ENCODE results near the gene FBXO24.

- TF ChIP-seq, protein P1, sequence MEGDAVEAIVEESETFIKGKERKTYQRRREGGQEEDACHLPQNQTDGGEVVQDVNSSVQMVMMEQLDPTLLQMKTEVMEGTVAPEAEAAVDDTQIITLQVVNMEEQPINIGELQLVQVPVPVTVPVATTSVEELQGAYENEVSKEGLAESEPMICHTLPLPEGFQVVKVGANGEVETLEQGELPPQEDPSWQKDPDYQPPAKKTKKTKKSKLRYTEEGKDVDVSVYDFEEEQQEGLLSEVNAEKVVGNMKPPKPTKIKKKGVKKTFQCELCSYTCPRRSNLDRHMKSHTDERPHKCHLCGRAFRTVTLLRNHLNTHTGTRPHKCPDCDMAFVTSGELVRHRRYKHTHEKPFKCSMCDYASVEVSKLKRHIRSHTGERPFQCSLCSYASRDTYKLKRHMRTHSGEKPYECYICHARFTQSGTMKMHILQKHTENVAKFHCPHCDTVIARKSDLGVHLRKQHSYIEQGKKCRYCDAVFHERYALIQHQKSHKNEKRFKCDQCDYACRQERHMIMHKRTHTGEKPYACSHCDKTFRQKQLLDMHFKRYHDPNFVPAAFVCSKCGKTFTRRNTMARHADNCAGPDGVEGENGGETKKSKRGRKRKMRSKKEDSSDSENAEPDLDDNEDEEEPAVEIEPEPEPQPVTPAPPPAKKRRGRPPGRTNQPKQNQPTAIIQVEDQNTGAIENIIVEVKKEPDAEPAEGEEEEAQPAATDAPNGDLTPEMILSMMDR (IDR thresholded peaks at IDR 0.05) = no peak
- TF ChIP-seq RAD21 (IDR thresholded peaks at IDR 0.05; ENCODE audit: low read length) = no peak
- TF ChIP-seq POLR2AphosphoS5 (IDR thresholded peaks at IDR 0.05; ENCODE audit: low read depth, low read length) = no peak
- TF ChIP-seq EZH2phosphoT487 (IDR thresholded peaks at IDR 0.05; ENCODE audit: borderline replicate concordance, low read depth) = no peak
Observed at GRCh38 chr7:100575206-100575631, 10.9 kb upstream of the FBXO24 start.
